KMS-11 (cell line): ENCODE measurements around the gene KCNH2.
A peak's percentile ranks its signal among the peaks of the same experiment; 100 is the strongest.

ENCODE experiments used
- H2AFZ ChIP-seq: fragments of 200-600 bp; sonication (generic); 2 replicates; pipeline ENCODE4 v1.6.1; 2016; ENCODE audit warnings: antibody characterized with exemption, mixed run types, low read depth
- H3K27ac ChIP-seq: fragments of 200-600 bp; sonication (generic); 2 replicates; pipeline ENCODE4 v1.6.1; 2016; ENCODE audit warnings: mild to moderate bottlenecking, mixed run types
- H3K27me3 ChIP-seq: fragments of 200-600 bp; sonication (generic); 2 replicates; pipeline ENCODE4 v1.6.1; 2017; ENCODE audit warnings: mild to moderate bottlenecking, low read depth, mixed run types, moderate library complexity; ENCODE audit not compliant: insufficient read depth
- H3K36me3 ChIP-seq: fragments of 200-600 bp; sonication (generic); 2 replicates; pipeline ENCODE4 v1.6.1; 2017; ENCODE audit warnings: mild to moderate bottlenecking, mixed run types; ENCODE audit not compliant: insufficient read depth
- H3K4me1 ChIP-seq: fragments of 200-600 bp; sonication (generic); 2 replicates; pipeline ENCODE4 v1.6.1; 2016; ENCODE audit warnings: mild to moderate bottlenecking, low read depth, mixed run types; ENCODE audit not compliant: poor library complexity, severe bottlenecking
- H3K4me2 ChIP-seq: fragments of 200-600 bp; sonication (generic); 2 replicates; pipeline ENCODE4 v1.7.0; 2016; ENCODE audit warnings: mild to moderate bottlenecking, mixed run types
- H3K4me3 ChIP-seq: fragments of 200-600 bp; sonication (generic); IDR thresholded peaks from 2 replicates; pipeline ENCODE4 v1.6.1; 2017; ENCODE audit warnings: low read depth, low read length, mixed read lengths; ENCODE audit not compliant: insufficient read depth
- H3K79me2 ChIP-seq: fragments of 200-600 bp; sonication (generic); 2 replicates; pipeline ENCODE4 v1.6.1; 2016; ENCODE audit warnings: low read depth, mixed run types; ENCODE audit not compliant: insufficient read depth
- H3K9ac ChIP-seq: fragments of 200-600 bp; sonication (generic); 2 replicates; pipeline ENCODE4 v1.6.1; 2016; ENCODE audit warnings: mild to moderate bottlenecking, mixed run types
- H4K20me1 ChIP-seq: fragments of 200-600 bp; sonication (generic); 2 replicates; pipeline ENCODE4 v1.6.1; 2016; ENCODE audit warnings: mild to moderate bottlenecking, mixed run types; ENCODE audit not compliant: insufficient read depth
- TF ChIP-seq, protein P1 (sequence below): fragments of 200-600 bp; sonication (generic); conservative IDR thresholded peaks from 2 replicates; pipeline ENCODE4 v1.6.1; 2017; ENCODE audit warnings: low read depth, mild to moderate bottlenecking, antibody characterized with exemption, low read length, moderate library complexity, mixed read lengths

KCNH2 gene

DNA sequence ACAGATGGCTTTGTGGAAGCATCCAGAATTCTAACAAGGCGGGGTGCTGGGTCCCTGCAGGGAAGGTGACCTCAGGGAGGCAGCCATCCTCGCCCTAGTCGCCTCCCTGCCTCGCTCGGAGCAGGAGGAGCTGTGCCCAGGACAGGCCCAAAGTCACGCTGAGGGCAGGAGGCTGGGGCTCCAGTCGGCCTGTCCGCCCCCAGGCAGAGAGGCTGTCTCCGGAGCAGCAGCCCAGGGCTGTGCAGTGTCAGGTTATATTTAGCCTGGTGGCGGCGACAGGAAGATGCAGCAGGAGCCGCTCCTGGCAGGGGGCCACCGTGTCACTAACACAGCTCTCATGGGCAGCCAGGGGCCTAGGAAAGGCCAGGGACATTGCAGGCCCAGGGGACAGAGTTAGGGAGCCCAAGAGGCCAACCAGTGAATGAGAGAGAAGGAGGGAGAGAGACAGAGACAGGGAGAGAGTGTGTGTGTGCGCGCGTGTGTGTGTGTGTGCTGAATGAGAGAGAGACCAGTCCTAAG lies 13.5 kb downstream of the KCNH2 start:
- Histone ChIP-seq H3K27ac (no peak overlapping the region), H3K79me2 (no peaks in the 10 kb centered on the region), H3K27me3 (no peaks in the 10 kb centered on the region), H2AFZ (no peak overlapping the region), H3K4me3 (no peak overlapping the region), H3K36me3 (no peaks in the 10 kb centered on the region), H3K4me2 (no peak overlapping the region), H4K20me1 (no peaks in the 10 kb centered on the region), H3K9ac (no peak overlapping the region), H3K4me1 (no peaks in the 10 kb centered on the region)
- TF ChIP-seq, protein P1, sequence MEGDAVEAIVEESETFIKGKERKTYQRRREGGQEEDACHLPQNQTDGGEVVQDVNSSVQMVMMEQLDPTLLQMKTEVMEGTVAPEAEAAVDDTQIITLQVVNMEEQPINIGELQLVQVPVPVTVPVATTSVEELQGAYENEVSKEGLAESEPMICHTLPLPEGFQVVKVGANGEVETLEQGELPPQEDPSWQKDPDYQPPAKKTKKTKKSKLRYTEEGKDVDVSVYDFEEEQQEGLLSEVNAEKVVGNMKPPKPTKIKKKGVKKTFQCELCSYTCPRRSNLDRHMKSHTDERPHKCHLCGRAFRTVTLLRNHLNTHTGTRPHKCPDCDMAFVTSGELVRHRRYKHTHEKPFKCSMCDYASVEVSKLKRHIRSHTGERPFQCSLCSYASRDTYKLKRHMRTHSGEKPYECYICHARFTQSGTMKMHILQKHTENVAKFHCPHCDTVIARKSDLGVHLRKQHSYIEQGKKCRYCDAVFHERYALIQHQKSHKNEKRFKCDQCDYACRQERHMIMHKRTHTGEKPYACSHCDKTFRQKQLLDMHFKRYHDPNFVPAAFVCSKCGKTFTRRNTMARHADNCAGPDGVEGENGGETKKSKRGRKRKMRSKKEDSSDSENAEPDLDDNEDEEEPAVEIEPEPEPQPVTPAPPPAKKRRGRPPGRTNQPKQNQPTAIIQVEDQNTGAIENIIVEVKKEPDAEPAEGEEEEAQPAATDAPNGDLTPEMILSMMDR, result no peak

DNA sequence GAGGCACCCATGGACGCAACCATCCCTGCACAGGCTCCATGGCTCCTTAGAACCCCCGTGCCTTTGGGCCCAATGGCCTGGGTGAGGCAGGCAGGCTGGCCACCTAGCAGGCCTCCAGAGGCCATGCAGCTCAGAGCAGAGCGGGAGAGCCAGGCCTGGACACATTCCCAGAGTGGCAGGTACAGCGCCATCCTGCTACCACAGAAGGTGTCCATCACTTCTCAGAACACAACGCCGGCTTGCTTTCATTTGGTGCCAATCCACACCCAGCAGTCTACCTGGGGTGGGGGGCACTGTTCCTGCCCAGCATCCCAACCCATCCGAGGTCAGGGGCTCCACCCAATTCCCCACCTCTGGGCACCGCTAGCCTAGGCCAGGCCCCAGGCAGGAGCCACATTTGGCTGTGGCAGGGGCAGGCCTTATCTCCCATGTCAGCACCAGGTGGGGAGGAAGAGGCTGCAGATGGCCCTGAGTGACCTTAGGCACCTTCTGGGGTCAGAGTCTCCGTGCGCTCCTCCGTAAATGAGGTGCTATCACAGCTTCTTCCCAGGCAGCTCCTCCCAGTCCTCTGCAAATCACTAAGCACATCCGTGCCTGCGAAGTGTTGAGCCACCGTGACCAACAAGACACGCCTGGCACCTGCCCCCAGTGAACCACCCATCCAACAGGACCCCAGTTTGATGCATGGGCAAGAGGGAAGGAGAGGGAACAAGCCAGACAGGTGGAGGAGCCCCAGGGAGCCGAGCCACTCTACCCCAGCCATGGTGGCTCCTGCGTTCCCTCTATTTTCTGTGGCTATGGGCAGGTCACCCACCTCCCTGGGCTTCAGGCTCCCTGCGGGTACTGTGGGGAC lies 14.2 kb downstream of the KCNH2 start:
- no peaks in the 10 kb centered on the region for H3K79me2 ChIP-seq
- H3K27ac ChIP-seq, result no peak overlapping the region
- H2AFZ ChIP-seq, result no peak overlapping the region
- TF ChIP-seq, protein P1, result no peak
- no peaks in the 10 kb centered on the region for H3K36me3 ChIP-seq
- no peak overlapping the region for H3K4me2 ChIP-seq
- no peaks in the 10 kb centered on the region for H3K27me3 ChIP-seq
- no peaks in the 10 kb centered on the region for H3K4me1 ChIP-seq
- no peak overlapping the region for H3K9ac ChIP-seq
- H3K4me3 ChIP-seq, result no peak overlapping the region
- H4K20me1 ChIP-seq, result no peaks in the 10 kb centered on the region

DNA sequence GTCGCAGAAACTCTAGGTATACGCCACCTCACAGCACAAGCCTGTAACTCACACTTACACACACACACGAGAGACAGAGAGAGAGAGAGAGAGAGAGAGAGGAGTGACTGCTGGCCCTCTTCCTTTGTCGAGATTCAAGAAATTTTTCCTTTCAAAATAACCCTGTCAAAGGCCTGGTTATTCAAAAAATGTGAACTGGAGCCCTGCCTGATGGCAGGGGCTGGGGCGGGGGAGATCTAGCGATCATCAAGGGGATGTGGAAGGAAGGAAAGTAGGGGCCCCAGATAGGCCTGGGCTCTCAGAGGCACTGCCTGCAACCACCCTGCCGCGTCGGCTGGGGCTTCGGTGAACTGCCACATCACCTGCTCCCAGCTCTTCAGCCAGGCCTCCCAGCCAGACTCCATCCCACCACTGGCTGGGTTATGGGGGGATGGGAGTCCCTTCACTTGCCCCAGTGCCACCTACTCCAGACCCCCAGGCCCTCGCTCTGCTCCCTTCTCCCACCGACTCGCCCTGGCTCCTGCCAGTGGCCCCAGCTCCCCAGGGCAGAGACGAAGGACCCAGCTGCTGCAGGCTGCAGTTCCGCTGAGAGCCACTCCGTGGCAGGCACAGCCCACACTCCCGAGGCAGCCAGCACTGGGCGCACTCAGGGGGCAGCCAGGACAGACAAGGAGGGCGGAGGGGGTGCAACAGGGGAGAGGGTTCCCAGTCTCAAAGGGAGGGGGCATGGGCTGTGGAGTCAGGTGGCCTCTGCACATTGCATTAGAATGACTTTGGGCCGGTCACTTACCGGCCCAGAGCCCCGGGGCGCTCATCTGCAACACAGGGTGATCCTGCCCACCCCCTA lies 15.3 kb downstream of the KCNH2 start:
- Histone ChIP-seq H2AFZ (no peak overlapping the region), H3K27ac (no peak overlapping the region), H3K4me3 (no peak overlapping the region), H3K9ac (no peak overlapping the region), H4K20me1 (no peaks in the 10 kb centered on the region), H3K4me1 (no peaks in the 10 kb centered on the region), H3K4me2 (no peak overlapping the region), H3K36me3 (no peaks in the 10 kb centered on the region), H3K79me2 (no peaks in the 10 kb centered on the region), H3K27me3 (no peaks in the 10 kb centered on the region)
- TF ChIP-seq, protein P1, result peak; percentile 60

DNA sequence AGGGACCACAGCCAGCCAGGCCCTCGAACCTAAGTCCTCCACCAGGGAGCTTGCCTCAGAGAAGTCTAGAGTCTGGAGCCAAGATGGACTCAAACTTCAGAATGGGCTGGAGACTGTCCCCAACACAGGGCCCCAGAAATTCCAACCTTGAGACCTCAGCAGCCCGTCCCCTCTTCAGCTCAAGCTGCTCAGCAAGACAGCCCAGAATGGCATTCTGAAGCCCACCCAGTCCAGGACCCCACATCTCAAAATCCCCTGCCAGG lies 15.9 kb downstream of the KCNH2 start:
- Histone ChIP-seq H3K36me3 (no peaks in the 10 kb centered on the region), H3K4me3 (no peak overlapping the region), H4K20me1 (no peaks in the 10 kb centered on the region), H3K27me3 (no peaks in the 10 kb centered on the region), H3K27ac (no peak overlapping the region), H3K4me1 (no peaks in the 10 kb centered on the region), H2AFZ (no peak overlapping the region), H3K4me2 (no peak overlapping the region), H3K79me2 (no peaks in the 10 kb centered on the region), H3K9ac (no peak overlapping the region)
- TF ChIP-seq, protein P1, result no peak
